MM.1S (cell line): ENCODE results near the gene NDUFS8.

Source experiments
- EZH2 ChIP-seq: fragments of 300-600 bp; sonication (generic); optimal IDR thresholded peaks from 2 replicates; pipeline ENCODE3; 2017; ENCODE audit warnings: low read depth, mild to moderate bottlenecking, antibody characterized with exemption, low read length, mixed read lengths
- TF ChIP-seq, protein P1 (sequence below): fragments of 300-600 bp; sonication (generic); IDR thresholded peaks from 2 replicates; pipeline ENCODE4 v1.5.1; 2016; ENCODE audit warnings: antibody characterized with exemption, low read length, mixed read lengths

DNA sequence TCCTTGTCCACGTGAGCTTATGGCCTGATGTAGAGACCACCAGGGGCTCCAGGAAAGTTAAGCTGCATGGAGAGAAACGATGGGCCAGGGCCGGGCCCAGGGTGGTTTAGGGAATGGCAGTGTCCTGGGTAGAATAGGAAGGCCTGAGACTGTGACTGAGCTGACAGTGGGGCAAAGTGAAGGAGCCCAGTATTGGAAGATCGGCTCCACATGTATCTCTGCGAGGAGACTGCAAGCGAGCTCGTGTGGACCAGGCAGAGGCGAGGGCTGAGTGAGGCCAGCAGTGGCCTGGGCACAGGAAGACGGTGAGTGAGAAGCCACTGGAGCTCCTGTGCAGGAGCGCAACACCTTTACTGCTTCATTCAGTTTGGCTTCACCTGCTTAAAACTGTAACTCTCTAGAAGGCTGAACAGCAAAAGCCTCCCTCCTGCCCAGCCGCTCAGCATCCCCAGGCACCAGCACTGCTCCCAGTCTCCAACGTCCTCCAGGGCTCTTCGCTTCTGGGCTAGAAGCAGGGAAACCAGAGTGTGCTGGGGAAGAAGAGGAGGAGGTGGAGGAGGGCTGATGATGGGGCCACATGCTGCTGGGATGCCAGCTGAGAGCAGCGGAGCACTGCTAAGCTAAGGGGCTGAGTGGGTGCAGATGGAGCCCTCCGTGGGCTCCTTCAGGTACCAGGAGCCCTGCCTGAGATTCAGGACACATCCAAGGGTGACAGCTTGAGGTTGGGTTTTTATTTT is 21.8 kb downstream of the NDUFS8 start:
- TF ChIP-seq, protein P1, sequence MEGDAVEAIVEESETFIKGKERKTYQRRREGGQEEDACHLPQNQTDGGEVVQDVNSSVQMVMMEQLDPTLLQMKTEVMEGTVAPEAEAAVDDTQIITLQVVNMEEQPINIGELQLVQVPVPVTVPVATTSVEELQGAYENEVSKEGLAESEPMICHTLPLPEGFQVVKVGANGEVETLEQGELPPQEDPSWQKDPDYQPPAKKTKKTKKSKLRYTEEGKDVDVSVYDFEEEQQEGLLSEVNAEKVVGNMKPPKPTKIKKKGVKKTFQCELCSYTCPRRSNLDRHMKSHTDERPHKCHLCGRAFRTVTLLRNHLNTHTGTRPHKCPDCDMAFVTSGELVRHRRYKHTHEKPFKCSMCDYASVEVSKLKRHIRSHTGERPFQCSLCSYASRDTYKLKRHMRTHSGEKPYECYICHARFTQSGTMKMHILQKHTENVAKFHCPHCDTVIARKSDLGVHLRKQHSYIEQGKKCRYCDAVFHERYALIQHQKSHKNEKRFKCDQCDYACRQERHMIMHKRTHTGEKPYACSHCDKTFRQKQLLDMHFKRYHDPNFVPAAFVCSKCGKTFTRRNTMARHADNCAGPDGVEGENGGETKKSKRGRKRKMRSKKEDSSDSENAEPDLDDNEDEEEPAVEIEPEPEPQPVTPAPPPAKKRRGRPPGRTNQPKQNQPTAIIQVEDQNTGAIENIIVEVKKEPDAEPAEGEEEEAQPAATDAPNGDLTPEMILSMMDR = no peak
- no peak for TF ChIP-seq EZH2
